Endothelial cell of umbilical vein (primary cell): Measurements from ENCODE around the gene TUBGCP3. TPM values are rescaled to one million over a fixed set of nuclear protein-coding genes. Genes with fewer than 3 reads are reported as not detected.

Source experiments
- BruUV-seq: library from RNA; stranded (reverse); fragments of 400-500 nt; replicated peaks from 2 replicates; lab custom pipeline; 2021; lab: Mats Ljungman, UMichigan
- CTCF ChIA-PET: fragments of 300-600, 350-600 bp; sonication (Branson Sonifier 250); formaldehyde crosslinking; loops from one replicate; lab custom pipeline; 2021; ENCODE audit warnings: antibody characterized with exemption, inconsistent platforms; lab: Charles Lee
- POLR2A ChIA-PET: fragments of 300-600, 350-600 bp; sonication (Branson Sonifier 250); formaldehyde crosslinking; loops from one replicate; lab custom pipeline; 2021; ENCODE audit warnings: antibody characterized with exemption, inconsistent platforms; lab: Charles Lee
- DNase-seq: peaks from one replicate; pipeline ENCODE4 v3.0.0-alpha.2; 2011; ENCODE audit warnings: low read depth, low spot score
- FAIRE-seq: peaks from 2 replicates; lab custom pipeline; 2011; peaks lifted over from hg19 to GRCh38; lab: Jason Lieb, UNC
- H2AFZ ChIP-seq: 2 replicates; pipeline ENCODE4 v1.6.0; 2012; ENCODE audit warnings: low read depth, low read length, control low read depth, inconsistent platforms
- H3K27ac ChIP-seq: 2 replicates; pipeline ENCODE4 v1.5.1; 2011; ENCODE audit warnings: low read depth, mild to moderate bottlenecking, control low read depth, low read length, moderate library complexity; ENCODE audit not compliant: insufficient read depth
- H3K27me3 ChIP-seq, 2 experiments: 2 replicates each; pipeline versions ENCODE4 v1.6.0 to v1.6.1; 2011; ENCODE audit warnings: low read length in 2 of 2, mixed read lengths in 1 of 2; ENCODE audit not compliant: control insufficient read depth in 2 of 2, insufficient read depth in 2 of 2
- H3K36me3 ChIP-seq, 2 experiments: 2 replicates in 1 of 2; 3 replicates in 1 of 2; pipeline ENCODE4 v1.5.1; 2011; ENCODE audit warnings: low read length in 2 of 2, mild to moderate bottlenecking in 1 of 2, moderate library complexity in 1 of 2; ENCODE audit not compliant: control insufficient read depth in 2 of 2, insufficient read depth in 2 of 2; ENCODE audit errors: extremely low read depth in 1 of 2
- H3K4me1 ChIP-seq: 3 replicates; pipeline ENCODE4 v1.5.1; 2011; ENCODE audit warnings: mild to moderate bottlenecking, low read length; ENCODE audit not compliant: control insufficient read depth, insufficient read depth; ENCODE audit errors: extremely low read depth
- H3K4me2 ChIP-seq: 2 replicates; pipeline ENCODE4 v1.6.1; 2011; ENCODE audit warnings: low read length, control low read depth, mixed read lengths; ENCODE audit not compliant: insufficient read depth
- H3K4me3 ChIP-seq, 3 experiments: fragments of 200-600 bp in 1 of 3; sonication (generic), shearing (Covaris generic) in 1 of 3; replicated peaks in 1 of 3; 2 replicates each; pipeline ENCODE4 v1.5.1; 2011 to 2016; ENCODE audit warnings: control low read depth in 3 of 3, low read length in 3 of 3, mild to moderate bottlenecking in 2 of 3, inconsistent platforms in 1 of 3, low read depth in 1 of 3, moderate library complexity in 1 of 3; ENCODE audit not compliant: insufficient read depth in 1 of 3
- H3K79me2 ChIP-seq: 2 replicates; pipeline ENCODE4 v1.6.0; 2012; ENCODE audit warnings: low read length, inconsistent platforms; ENCODE audit not compliant: control insufficient read depth, insufficient read depth
- H3K9ac ChIP-seq: replicated peaks from 2 replicates; pipeline ENCODE3; 2011; ENCODE audit warnings: low read length, control low read depth; ENCODE audit not compliant: insufficient read depth; ENCODE audit errors: extremely low read depth
- H3K9me1 ChIP-seq: replicated peaks from 3 replicates; pipeline ENCODE4 v1.6.0; 2011; ENCODE audit warnings: mild to moderate bottlenecking, low read length; ENCODE audit not compliant: control insufficient read depth, insufficient read depth; ENCODE audit errors: extremely low read depth
- H3K9me3 ChIP-seq: replicated peaks from 2 replicates; pipeline ENCODE4 v1.5.1; 2012; ENCODE audit warnings: low read length, inconsistent platforms; ENCODE audit not compliant: control insufficient read depth, insufficient read depth
- H4K20me1 ChIP-seq: replicated peaks from 2 replicates; pipeline ENCODE3; 2011; ENCODE audit warnings: mild to moderate bottlenecking, low read length; ENCODE audit not compliant: control insufficient read depth, insufficient read depth; ENCODE audit errors: extremely low read depth
- EZH2 ChIP-seq: IDR thresholded peaks from 2 replicates; pipeline ENCODE4 v1.6.1; 2012; ENCODE audit warnings: borderline replicate concordance, low read depth, mild to moderate bottlenecking, moderate library complexity, low read length, inconsistent platforms; ENCODE audit not compliant: severe bottlenecking
- FOS ChIP-seq: IDR thresholded peaks from 2 replicates; pipeline ENCODE4 v1.6.1; 2011; ENCODE audit warnings: mild to moderate bottlenecking, low read length, moderate library complexity, borderline replicate concordance; ENCODE audit not compliant: insufficient read depth
- GATA2 ChIP-seq: IDR thresholded peaks from 2 replicates; pipeline ENCODE4 v1.7.0; 2011; ENCODE audit warnings: low read depth, mild to moderate bottlenecking, moderate library complexity, mixed read lengths, low read length; ENCODE audit not compliant: insufficient read length, insufficient read depth
- MYC ChIP-seq: IDR thresholded peaks from one replicate; pipeline ENCODE4 v1.6.1; 2011; ENCODE audit warnings: mild to moderate bottlenecking, low read depth, low read length
- POLR2A ChIP-seq: IDR thresholded peaks from 2 replicates; pipeline ENCODE4 v1.6.1; 2012; ENCODE audit warnings: low read depth, mild to moderate bottlenecking, control low read depth, low read length
- POLR2AphosphoS5 ChIP-seq: IDR thresholded peaks from 2 replicates; pipeline ENCODE4 v1.6.1; 2012; ENCODE audit warnings: low read depth, mild to moderate bottlenecking, control low read depth, low read length, moderate library complexity; ENCODE audit not compliant: insufficient read depth
- dilution Hi-C: fragments of 300-500 bp; cut with MboI; formaldehyde crosslinking; loops from one replicate; pipeline ENCODE4 v1.15.0; 2019; ENCODE audit warnings: low sequenced_read_pairs; ENCODE audit not compliant: extremely low pct_ligation_motif_present
- intact Hi-C: fragments of 100-400 bp; cut with micrococcal nuclease; formaldehyde crosslinking; loops from one replicate; pipeline ENCODE4 v1.10.0; 2022
- polyA plus RNA-seq, 4 experiments: library from polyadenylated mRNA; depleted of rRNA in 3 of 4; stranded (reverse) in 3 of 4; unstranded in 1 of 4; fragments of >200 nt; gene quantifications; 2 replicates each; pipeline versions ENCODE4 v1.2.1 to v1.2.3, GENCODE V29; 2011 to 2012; ENCODE audit warnings: missing spikeins in 1 of 4
- total RNA-seq: library from RNA; stranded (reverse); gene quantifications from 2 replicates; pipeline ENCODE4 v1.2.3, GENCODE V29; 2021
- TF ChIP-seq, protein P1 (sequence below), 2 donors: IDR thresholded peaks; 1 replicate in 1 of 2; 2 replicates in 1 of 2; pipeline ENCODE4 v1.5.1; 2011; ENCODE audit warnings: low read length in 2 of 2, mild to moderate bottlenecking in 2 of 2, moderate library complexity in 2 of 2, control low read depth in 1 of 2, inconsistent platforms in 1 of 2, low read depth in 1 of 2; ENCODE audit not compliant: insufficient read depth in 1 of 2; ENCODE audit errors: extremely low read depth in 1 of 2
- TF ChIP-seq, protein P2 (sequence below): IDR thresholded peaks from 2 replicates; pipeline ENCODE4 v1.6.1; 2011; ENCODE audit not compliant: insufficient read depth, insufficient read length

The TUBGCP3 gene
- total and polyA plus RNA-seq, 2 donors (not counting 3 experiments of a cell fraction or from before 2014, with no cell fraction given) = 36.4 to 47.7 TPM

DNA sequence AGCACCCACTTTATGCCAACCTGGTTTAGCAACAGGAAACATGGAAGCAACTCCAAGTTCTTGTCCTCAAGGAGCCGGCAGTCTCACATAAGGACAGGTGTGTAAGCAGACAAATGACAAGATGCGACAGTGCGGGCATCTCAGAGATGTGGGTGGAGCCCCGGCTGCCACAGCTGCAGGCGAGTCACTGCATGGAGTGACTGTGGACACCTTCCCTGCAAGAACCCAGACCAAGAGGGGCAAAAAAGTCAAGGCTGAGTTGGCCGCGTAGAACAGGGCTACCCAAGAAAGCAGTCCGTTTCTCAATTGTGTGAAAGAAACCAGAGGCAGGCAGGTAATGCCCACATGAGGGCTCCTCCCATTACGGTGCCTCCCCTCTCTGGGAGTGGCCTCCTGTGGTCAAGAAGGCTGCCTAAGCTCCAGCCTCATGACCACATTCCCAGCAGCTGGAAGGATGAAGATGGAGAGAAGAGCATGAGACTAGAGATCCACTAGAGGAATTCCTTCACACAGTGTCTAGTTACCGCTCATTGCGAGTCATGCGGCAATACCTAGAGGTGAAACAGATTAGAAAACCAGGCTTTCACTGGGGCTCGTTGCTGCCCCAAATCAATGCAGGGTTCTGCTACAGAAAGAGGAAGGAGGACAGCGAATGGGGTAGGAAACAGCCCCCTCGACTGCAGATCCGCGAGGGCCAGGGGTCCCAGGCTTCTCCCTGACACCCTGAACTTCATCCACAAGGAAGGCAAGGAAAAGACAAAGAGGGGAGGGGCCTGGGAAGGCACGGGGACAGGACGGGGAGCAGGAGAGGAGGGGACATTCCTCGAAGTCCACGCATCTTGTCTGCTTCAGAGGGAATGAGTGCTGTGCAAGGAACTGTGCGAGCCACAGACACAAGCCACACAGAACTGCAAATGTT is 131.6 kb downstream of the TUBGCP3 start:
- Histone ChIP-seq H3K79me2 (no peaks in the 10 kb centered on the region), H4K20me1 (no peaks in the 10 kb centered on the region), H2AFZ (no peak overlapping the region), H3K4me2 (no peak overlapping the region), H3K9me1 (no peaks in the 10 kb centered on the region), H3K27me3 (no peaks in the 10 kb centered on the region), H3K9me3 (no peaks in the 10 kb centered on the region), H3K4me3 (no peak overlapping the region), H3K9ac (no peak overlapping the region), H3K36me3 (no peaks in the 10 kb centered on the region), H3K27ac (no peak overlapping the region), H3K4me1 (no peaks in the 10 kb centered on the region)
- dilution Hi-C loops (no loop called here), intact Hi-C loops (no loop called here)
- ChIA-PET CTCF (no interaction called here), POLR2A (no interaction called here)
- BruUV-seq = no TSS peak
- DNase-seq = no peak
- TF ChIP-seq EZH2 (no peak), GATA2 (no peak), FOS (no peak), POLR2AphosphoS5 (no peak), MYC (no peak), POLR2A (no peak)
- TF ChIP-seq, protein P1, sequence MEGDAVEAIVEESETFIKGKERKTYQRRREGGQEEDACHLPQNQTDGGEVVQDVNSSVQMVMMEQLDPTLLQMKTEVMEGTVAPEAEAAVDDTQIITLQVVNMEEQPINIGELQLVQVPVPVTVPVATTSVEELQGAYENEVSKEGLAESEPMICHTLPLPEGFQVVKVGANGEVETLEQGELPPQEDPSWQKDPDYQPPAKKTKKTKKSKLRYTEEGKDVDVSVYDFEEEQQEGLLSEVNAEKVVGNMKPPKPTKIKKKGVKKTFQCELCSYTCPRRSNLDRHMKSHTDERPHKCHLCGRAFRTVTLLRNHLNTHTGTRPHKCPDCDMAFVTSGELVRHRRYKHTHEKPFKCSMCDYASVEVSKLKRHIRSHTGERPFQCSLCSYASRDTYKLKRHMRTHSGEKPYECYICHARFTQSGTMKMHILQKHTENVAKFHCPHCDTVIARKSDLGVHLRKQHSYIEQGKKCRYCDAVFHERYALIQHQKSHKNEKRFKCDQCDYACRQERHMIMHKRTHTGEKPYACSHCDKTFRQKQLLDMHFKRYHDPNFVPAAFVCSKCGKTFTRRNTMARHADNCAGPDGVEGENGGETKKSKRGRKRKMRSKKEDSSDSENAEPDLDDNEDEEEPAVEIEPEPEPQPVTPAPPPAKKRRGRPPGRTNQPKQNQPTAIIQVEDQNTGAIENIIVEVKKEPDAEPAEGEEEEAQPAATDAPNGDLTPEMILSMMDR (IDR thresholded peaks at IDR 0.05; ENCODE audit: extremely low read depth in 1 of 2, insufficient read depth in 1 of 2, low read depth in 1 of 2, low read length in 2 of 2) = no peak
- TF ChIP-seq, protein P2, sequence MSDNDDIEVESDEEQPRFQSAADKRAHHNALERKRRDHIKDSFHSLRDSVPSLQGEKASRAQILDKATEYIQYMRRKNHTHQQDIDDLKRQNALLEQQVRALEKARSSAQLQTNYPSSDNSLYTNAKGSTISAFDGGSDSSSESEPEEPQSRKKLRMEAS = no peak
- no peak for FAIRE-seq
